ENCODE data around the gene SRD5A1.

GRCh38 chr5:6667648-6668047 is 34.4 kb downstream of the SRD5A1 start:
- no peak for TF ChIP-seq SNAI2 (CRISPR knock-in tag; IDR thresholded peaks at IDR 0.05)
- no peak for TF ChIP-seq ZFP30 (CRISPR knock-in tag; IDR thresholded peaks at IDR 0.05)
- TF ChIP-seq ESRRG (CRISPR knock-in tag; IDR thresholded peaks at IDR 0.05) = no peak
- TF ChIP-seq ISL1 (CRISPR knock-in tag; IDR thresholded peaks at IDR 0.05) = no peak
- no peak for TF ChIP-seq ZNF70 (CRISPR knock-in tag; IDR thresholded peaks at IDR 0.05)
- TF ChIP-seq PPARA (CRISPR knock-in tag; IDR thresholded peaks at IDR 0.05; ENCODE audit: borderline replicate concordance) = no peak
- TF ChIP-seq CSRNP3 (CRISPR knock-in tag; IDR thresholded peaks at IDR 0.05) = no peak
- no peak for TF ChIP-seq PATZ1 (CRISPR knock-in tag; IDR thresholded peaks at IDR 0.05; ENCODE audit: borderline replicate concordance)
- TF ChIP-seq TCF4 (CRISPR knock-in tag; IDR thresholded peaks at IDR 0.05; ENCODE audit: borderline replicate concordance) = no peak
- TF ChIP-seq ZNF565 (CRISPR knock-in tag; conservative IDR thresholded peaks at IDR 0.05; ENCODE audit: low read depth) = no peak

Data from SK-N-SH treated with all-trans-retinoic acid at 6 μM for 48 hours (cell line).